NCI-H146 treated with DMSO at 0.1 percent for 48 hours (cell line): ENCODE data around the gene OARD1.
A peak's percentile ranks its signal among the peaks of the same experiment; 100 is the strongest.

Source experiments
- DNase-seq: peaks from one replicate; lab custom pipeline; 2025; ENCODE audit not compliant: unreplicated experiment; lab: John Stamatoyannopoulos, UW

Gene OARD1

DNA sequence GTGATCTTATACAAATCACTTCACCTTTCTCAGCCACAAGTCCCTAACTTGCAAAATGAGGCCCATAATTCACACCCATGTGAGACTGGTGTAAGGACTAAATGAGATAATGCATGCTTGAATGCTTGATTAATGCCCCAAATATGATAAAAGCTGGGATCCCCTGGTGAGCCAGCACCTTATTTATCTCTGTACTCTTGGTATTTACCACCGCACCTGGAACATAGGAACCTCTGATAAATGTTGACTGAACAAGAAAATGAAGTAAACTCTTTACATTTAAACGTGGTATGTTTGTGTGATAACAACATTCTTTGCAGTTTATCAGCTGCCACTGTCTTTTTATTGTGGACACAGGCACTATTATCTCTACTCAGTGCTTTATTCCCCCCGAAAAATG, 21.6 kb downstream of the OARD1 start:
- no peak for DNase-seq

DNA sequence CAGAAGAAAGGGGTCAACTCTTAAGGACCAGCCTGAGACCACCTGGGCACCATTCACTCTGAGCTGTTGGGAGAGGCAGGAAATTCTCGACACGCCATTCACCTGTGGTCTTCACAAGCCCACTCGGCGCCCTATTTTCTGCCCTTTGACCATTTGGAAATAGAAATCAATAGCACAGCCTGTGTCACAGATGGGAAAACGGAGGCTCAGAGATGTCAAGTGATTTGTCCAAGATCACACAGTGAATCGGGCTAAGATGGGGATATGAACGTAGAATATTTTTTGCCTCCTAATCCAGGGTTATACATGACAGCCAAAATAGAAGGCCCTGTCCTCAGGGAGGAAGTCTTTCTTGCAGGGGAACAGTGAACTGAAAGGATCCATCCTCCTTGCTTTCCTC, 22.2 kb downstream of the OARD1 start:
- DNase-seq: no peak

DNA sequence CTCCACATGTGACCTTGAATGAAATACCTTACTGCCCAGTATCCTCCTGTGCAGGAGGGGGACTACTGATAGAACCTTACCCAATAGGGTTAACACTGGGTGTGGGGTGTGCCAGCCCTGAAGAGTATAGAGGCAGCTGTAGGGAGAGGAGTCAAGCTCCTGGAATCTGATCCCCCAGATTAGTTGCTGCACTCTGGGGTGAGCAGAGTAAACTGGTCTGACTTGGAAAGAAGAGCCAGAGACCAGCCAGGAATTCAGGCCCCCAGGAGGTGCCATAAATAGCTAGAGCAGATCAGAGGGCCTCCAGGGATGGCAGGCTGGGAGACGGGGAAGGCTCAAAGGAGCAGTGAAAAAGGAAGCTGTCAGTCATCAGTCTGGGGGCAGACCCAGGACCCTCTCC, 22.6 kb downstream of the OARD1 start:
- DNase-seq: no peak

DNA sequence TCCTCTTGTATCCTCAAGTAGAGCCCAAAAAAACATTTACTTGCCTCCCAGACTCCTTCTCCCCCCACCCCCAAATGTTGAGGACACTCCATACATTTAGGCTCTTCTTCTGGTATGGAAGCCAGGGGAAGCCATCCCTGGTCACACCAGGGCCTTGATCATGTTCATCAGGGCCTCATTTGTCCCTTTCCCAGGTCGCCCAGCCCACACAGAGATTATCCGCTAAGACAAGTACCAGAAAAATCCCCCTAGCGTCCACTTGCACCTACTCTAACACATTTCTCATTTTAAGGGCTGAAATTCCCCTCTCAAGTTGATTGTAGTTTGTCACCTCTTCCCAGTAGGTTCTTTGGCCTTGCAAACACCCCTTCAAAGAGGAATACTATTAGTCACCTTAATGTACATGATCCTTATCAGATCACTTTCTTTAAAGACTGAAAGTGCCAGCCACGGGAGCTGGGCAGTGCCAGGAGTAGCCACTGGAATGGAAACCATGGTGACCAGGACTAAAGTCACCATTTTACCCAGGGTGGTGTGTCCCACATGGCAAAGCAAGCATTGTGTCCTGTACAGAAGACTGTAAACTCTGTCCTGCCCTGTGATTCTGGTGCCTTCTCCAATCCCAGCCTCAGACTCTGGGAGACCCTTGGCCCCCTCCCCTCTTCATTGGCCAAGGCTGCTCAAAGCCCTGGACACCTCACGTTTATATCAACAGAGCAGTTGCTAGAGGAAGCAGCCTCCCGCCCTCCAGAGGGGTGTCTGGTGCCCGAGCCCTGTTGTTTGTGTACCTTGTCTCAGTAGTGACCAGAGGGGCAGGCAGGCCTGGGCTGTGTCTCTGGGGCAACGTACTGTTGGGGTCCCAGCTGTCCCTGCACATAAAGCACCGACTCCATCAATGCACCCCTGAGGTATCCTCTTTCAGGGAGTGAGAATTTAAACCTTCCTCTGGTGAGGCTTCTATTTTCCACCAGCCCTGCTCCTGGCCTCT, 24.1 kb downstream of the OARD1 start:
- DNase-seq: no peak

DNA sequence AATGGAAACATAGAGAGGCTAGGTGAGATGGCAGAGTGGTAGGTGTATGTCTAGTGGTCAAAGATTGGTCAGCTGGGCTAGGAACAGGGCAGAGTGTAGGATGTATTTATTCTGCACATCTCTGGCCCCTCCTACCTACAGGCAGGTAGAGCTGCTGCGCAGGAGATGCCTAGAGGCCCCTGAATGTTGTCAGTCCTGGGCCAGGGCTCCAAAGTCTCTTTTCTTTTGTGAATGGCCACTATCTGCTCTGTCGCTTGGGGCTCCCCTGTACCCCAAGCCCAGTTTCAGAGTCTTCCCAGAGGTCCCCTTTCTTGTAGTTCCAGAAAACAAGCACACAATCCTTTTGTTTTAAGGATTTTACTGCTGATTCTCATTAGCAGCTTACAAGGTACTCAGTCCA, 24.9 kb downstream of the OARD1 start:
- DNase-seq: no peak

GRCh38 chr6:41046084-41046483, 26.1 kb downstream of the OARD1 start:
- no peak for DNase-seq

DNA sequence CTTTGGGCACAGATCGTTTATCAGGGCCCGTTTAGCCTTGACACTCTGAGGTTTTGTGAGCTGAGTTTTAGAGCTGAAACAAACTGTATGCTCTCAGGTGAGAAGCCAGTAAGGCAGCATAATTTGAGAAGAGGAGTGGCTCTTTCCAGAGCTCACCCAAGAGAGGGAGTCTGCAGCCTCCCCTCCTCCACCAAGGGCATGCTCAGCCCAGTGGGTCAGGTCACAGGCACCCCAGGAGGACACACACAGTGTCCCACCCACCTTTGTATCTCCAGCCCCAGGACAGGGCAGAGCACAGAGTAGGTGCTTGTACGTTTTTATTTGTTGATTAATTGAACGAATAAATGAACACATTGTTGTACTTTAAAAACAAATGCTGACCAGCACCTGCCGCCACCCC, 26.5 kb downstream of the OARD1 start:
- DNase-seq: no peak

DNA sequence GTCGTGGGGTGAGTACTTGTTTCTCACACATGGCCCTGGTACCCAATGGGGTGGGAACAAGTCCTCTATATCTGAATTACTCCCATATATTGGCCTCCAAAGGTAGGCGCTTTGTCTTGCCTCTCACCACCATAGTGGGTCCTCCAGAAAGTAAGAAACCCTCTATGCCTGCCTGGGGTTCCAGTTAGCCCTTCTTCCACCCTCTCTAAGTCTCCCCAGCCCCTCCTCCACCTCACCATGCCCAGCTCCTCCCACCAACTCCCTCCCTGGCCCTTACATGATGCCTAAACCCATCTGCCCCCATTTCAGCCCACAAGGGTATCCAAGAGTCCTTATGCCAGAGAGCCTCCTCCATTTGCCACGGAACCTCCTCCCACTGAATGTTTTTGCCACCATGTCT, 29.0 kb downstream of the OARD1 start:
- no peak for DNase-seq

GRCh38 chr6:41042226-41043055, 29.7 kb downstream of the OARD1 start, which contains the start of gene TSPO2:
TSS of gene TSPO2 (plus strand) at chr6:41042467. CDS start at chr6:41042986, 519 bp downstream.
- DNase-seq: no peak

GRCh38 chr6:41040940-41041536, 31.1 kb downstream of the OARD1 start:
- DNase-seq: no peak

DNA sequence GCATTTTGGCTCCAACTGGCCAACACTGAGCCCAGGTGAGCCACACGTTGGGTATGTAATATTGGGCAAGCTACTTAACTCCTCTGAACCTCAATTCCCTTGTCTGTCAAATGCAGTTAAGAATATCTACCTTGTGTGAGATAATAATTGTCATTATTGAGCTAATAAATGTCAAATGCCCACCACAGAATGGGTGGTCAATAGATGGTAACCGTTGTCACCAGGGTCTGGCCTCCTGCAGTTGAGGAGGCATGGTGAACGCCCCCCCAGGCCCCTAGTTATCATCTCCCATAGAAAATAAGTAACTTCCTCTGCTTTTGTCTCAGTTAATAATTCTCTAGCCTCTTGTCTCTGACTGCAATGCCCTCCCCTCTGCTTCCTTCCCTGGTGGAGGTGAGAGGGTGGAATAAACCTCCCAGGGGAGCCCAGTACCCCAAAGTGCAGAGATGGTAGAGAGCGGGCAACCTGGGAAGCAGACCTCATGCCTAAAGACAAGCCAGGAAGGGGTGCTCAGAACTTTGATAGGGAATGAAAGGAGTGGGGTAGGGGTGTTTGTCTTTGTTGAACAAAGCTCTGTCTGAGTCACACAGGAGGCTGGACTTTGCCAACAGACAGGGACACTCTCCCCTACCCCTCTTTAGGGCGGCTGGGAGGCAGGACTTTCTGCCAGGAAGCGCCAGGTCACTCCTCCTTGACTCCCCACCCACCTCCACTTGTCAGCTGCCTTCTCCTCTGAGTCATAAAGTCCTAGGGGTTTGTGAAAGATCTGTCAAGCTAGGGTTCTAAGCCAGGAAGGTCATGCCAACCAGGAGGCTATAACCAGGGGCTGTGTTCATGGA, 31.8 kb downstream of the OARD1 start:
- DNase-seq: no peak

- DNase-seq: peak; percentile 72
Observed at GRCh38 chr6:41039060-41039998, 32.8 kb downstream of the OARD1 start, which contains the start of gene UNC5CL. TSS of gene UNC5CL (minus strand) at chr6:41039221. CDS start at chr6:41035074, 4,147 bp downstream.

GRCh38 chr6:41038205-41038604, 34.0 kb downstream of the OARD1 start:
- DNase-seq: no peak

DNA sequence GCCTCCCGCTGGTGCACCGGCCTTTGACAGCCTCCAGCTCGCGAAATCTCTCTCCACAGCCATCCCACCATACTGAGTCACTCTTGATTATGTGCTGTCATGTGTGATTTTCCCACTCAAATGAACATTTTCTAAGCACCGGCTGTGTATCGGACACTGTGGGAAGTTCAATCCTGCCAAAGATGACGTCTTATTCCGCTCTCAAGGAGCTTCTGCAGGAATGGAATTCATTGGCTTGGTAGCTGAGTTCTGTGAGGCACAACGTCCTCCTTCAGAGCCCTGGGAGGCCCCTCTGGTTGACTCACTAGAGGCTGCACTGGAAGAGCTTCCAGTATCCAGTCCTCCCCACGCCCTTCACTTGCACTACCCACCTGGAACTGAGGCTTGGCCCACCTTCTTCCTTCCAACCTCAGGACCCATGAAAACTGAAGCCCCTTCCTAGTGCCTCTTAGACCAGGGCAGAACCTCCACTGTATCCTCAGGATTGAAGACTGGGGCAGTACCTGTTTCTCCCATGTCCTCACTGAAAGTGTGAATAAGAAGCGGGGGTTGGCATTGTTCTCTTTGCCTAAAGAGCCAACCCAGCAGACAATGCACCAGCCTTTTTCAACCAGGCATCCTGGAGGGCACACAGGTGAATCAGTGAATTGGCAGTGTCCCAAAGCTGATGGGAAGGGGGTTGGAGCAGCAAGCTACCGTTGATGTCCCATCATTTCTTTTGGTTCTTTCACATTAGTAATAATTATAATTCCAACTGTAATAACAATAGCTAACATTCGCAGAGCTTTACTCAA, 34.9 kb downstream of the OARD1 start:
- DNase-seq: no peak

GRCh38 chr6:41036601-41037000, 35.6 kb downstream of the OARD1 start:
- no peak for DNase-seq

GRCh38 chr6:41036186-41036585, 36.0 kb downstream of the OARD1 start:
- no peak for DNase-seq

DNA sequence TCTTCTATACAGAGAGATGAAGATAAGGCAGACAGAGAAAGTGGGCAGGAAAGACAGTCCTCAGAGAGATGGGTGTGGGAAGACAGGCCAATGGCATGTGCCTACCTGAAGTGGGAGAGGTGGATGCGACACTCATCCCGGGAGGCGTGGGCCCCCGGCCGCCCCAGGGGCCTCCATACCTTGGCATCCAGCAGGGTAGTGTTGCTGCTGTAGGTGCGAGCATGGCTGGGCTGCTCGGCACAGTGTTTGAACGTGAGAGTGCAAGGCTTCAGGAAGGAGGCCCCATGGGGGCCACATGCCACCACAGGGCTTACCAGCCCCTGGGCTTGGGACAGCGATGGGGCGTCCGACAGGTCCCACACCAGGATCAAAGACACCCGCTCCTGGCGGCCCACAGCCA, 38.4 kb downstream of the OARD1 start:
- DNase-seq: no peak

DNA sequence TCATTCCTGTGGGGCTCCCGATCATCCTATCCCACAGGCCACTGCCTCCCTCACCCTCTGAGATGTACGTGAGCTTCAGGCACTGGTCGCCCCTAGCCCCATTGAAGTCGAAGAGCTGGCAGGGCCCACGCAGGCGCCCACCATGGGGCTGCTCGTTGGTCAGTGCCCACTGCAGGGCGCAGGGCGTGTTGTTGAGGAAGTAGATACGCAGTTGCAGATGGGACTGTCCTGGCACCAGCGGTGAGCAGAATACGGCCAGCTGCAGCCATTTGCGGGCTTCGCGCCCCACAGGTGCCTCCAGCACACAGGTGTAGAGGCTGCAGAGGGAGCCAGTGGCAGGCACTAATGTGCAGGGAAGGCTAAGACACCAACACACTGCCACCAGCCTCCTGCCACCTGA, 39.3 kb downstream of the OARD1 start:
- no peak for DNase-seq
